Ovary (tissue), 3 donors: ENCODE results near the gene ELANE.

ENCODE experiments used
- CTCF ChIP-seq, 3 donors: fragments of 450-650 bp in 2 of 3; fragments of 200-600 bp in 1 of 3; IDR thresholded peaks; one replicate each; pipeline versions ENCODE4 v1.5.1 to v1.8.0; 2016 to 2022; ENCODE audit warnings: antibody characterized with exemption in 3 of 3, mild to moderate bottlenecking in 1 of 3
- POLR2A ChIP-seq: fragments of 450-650 bp; IDR thresholded peaks from one replicate; pipeline ENCODE4 v1.6.1; 2017; ENCODE audit warnings: antibody characterized with exemption, mild to moderate bottlenecking, moderate library complexity
- donor health status: DM: no; HTN: no; CAD: no.

- no peak for TF ChIP-seq POLR2A
- no peak for TF ChIP-seq CTCF (IDR thresholded peaks at IDR 0.05)
Observed at GRCh38 chr19:898663-899062, 46.6 kb downstream of the ELANE start.
